GM12878 (cell line): ENCODE data around the gene TECPR1.

Experiments
- BACH1 ChIP-seq: fragments of 450-650 bp; IDR thresholded peaks from 2 replicates; pipeline ENCODE4 v1.6.1; 2017; ENCODE audit warnings: mild to moderate bottlenecking, borderline replicate concordance
- BHLHE40 ChIP-seq, 2 experiments: fragments of 450-650 bp in 1 of 2; IDR thresholded peaks; 2 replicates each; pipeline ENCODE4 v1.6.1; 2011 to 2017; ENCODE audit warnings: low read depth in 2 of 2, borderline replicate concordance in 1 of 2, improper control_type of control experiment in 1 of 2, low read length in 1 of 2, mild to moderate bottlenecking in 1 of 2
- CHD2 ChIP-seq: IDR thresholded peaks from 2 replicates; pipeline ENCODE4 v1.6.1; 2011; ENCODE audit warnings: low read depth, low read length, improper control_type of control experiment, borderline replicate concordance
- KDM1A ChIP-seq: fragments of 200-600 bp; sonication (generic); IDR thresholded peaks from 2 replicates; pipeline ENCODE4 v1.6.1; 2016; ENCODE audit warnings: borderline replicate concordance
- MXI1 ChIP-seq: fragments of 150-350 bp; IDR thresholded peaks from 2 replicates; pipeline ENCODE4 v1.6.1; 2011; ENCODE audit warnings: low read depth, mild to moderate bottlenecking, inconsistent platforms, low read length, improper control_type of control experiment
- NBN ChIP-seq: fragments of 450-650 bp; IDR thresholded peaks from 2 replicates; pipeline ENCODE4 v1.6.1; 2016
- POLR2A ChIP-seq: IDR thresholded peaks from 2 replicates; pipeline ENCODE4 v1.6.1; 2011; ENCODE audit warnings: low read depth, mild to moderate bottlenecking, low read length
- SP1 ChIP-seq: IDR thresholded peaks from one replicate; pipeline ENCODE4 v1.6.1; 2011; ENCODE audit warnings: low read depth, low read length
- SUZ12 ChIP-seq: fragments of 200-600 bp; sonication (generic); IDR thresholded peaks from one replicate; pipeline ENCODE4 v1.6.1; 2018; ENCODE audit warnings: antibody characterized with exemption, mild to moderate bottlenecking; ENCODE audit not compliant: unreplicated experiment
- ZNF217 ChIP-seq: fragments of 450-650 bp; IDR thresholded peaks from 2 replicates; pipeline ENCODE4 v1.6.1; 2017; ENCODE audit warnings: antibody characterized with exemption, mild to moderate bottlenecking
- ZNF24 ChIP-seq: fragments of 450-650 bp; IDR thresholded peaks from 2 replicates; pipeline ENCODE4 v1.6.1; 2017; ENCODE audit warnings: antibody characterized with exemption, mild to moderate bottlenecking
- ZNF274 ChIP-seq: IDR thresholded peaks from one replicate; pipeline ENCODE4 v1.8.0; 2011; ENCODE audit not compliant: insufficient read length, insufficient read depth
- TF ChIP-seq, protein P1 (sequence below), 3 experiments: IDR thresholded peaks in 2 of 3; conservative IDR thresholded peaks in 1 of 3; 2 replicates each; pipeline ENCODE4 v1.5.1; 2011; ENCODE audit warnings: low read depth in 3 of 3, low read length in 3 of 3, mild to moderate bottlenecking in 3 of 3, control low read depth in 2 of 3, moderate library complexity in 2 of 3, inconsistent platforms in 1 of 3, mixed read lengths in 1 of 3; ENCODE audit not compliant: control insufficient read depth in 2 of 3, insufficient read depth in 1 of 3; ENCODE audit errors: extremely low read depth in 1 of 3
- TF ChIP-seq, protein P2 (sequence below): IDR thresholded peaks from 2 replicates; pipeline ENCODE4 v1.6.1; 2011; ENCODE audit warnings: low read depth, low read length, improper control_type of control experiment, borderline replicate concordance

DNA sequence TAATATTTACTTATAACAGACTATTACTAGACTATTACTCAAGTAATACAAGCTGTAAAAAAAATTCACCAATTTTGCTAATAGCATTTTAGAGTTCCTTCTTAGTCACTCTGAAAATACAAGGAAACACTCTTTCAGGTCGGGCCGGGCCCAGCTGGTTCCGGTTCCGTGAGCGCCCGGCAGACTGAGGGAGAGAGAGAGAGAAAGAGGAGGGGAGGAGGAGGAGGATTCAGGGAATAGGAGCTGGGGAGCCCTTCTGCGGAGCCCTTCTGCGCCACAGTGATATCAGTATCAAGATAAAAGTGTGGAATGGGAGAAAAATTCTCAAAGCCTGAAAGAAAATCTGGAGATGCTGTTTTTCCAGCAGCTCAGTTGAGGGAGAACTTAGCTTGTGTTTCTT lies 71.3 kb downstream of the TECPR1 start:
- TF ChIP-seq BACH1 (no peak), SUZ12 (no peak), NBN (no peak), SP1 (no peak), KDM1A (no peak), ZNF24 (no peak), ZNF217 (no peak), CHD2 (no peak), MXI1 (no peak), POLR2A (no peak), ZNF274 (no peak), BHLHE40 (IDR thresholded peaks at IDR 0.05; ENCODE audit: borderline replicate concordance in 1 of 2, low read depth in 2 of 2, low read length in 1 of 2) (no peak)
- TF ChIP-seq, protein P1, sequence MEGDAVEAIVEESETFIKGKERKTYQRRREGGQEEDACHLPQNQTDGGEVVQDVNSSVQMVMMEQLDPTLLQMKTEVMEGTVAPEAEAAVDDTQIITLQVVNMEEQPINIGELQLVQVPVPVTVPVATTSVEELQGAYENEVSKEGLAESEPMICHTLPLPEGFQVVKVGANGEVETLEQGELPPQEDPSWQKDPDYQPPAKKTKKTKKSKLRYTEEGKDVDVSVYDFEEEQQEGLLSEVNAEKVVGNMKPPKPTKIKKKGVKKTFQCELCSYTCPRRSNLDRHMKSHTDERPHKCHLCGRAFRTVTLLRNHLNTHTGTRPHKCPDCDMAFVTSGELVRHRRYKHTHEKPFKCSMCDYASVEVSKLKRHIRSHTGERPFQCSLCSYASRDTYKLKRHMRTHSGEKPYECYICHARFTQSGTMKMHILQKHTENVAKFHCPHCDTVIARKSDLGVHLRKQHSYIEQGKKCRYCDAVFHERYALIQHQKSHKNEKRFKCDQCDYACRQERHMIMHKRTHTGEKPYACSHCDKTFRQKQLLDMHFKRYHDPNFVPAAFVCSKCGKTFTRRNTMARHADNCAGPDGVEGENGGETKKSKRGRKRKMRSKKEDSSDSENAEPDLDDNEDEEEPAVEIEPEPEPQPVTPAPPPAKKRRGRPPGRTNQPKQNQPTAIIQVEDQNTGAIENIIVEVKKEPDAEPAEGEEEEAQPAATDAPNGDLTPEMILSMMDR (IDR thresholded peaks at IDR 0.05 in 2 of 3, conservative IDR thresholded peaks at IDR 0.05 in 1 of 3; ENCODE audit: control insufficient read depth in 2 of 3, extremely low read depth in 1 of 3, insufficient read depth in 1 of 3, low read depth in 3 of 3, low read length in 3 of 3): no peak
- TF ChIP-seq, protein P2, sequence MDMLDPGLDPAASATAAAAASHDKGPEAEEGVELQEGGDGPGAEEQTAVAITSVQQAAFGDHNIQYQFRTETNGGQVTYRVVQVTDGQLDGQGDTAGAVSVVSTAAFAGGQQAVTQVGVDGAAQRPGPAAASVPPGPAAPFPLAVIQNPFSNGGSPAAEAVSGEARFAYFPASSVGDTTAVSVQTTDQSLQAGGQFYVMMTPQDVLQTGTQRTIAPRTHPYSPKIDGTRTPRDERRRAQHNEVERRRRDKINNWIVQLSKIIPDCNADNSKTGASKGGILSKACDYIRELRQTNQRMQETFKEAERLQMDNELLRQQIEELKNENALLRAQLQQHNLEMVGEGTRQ: no peak
